K562 (cell line): ENCODE results near the gene TDRD12. TPM values are rescaled to one million over a fixed set of nuclear protein-coding genes. Genes with fewer than 3 reads are reported as not detected.

ENCODE experiments used
- ATAC-seq: fragments of 200-7000 bp; cut with Tn5 transposase; 3 replicates; pipeline ENCODE4 v1.9.1; 2020; ENCODE audit warnings: moderate library complexity
- BruUV-seq: library from RNA; stranded (reverse); fragments of 400-500 nt; replicated peaks from 2 replicates; lab custom pipeline; 2021; lab: Mats Ljungman, UMichigan
- CTCF ChIA-PET: fragments of 300-600 bp; formaldehyde crosslinking; extraction: SDS; loops from one replicate; lab custom pipeline; 2021; ENCODE audit warnings: low intra/inter-chr PET ratio; lab: Yijun Ruan, JAX
- POLR2A ChIA-PET: fragments of 300-600, 350-650 bp; sonication (Branson Sonifier 250); formaldehyde crosslinking; extraction: SDS; loops from one replicate; lab custom pipeline; 2021; ENCODE audit warnings: antibody characterized with exemption, inconsistent platforms; lab: Yijun Ruan, JAX
- DNase-seq, 4 experiments: peaks; one replicate each; pipeline versions ENCODE4 v3.0.0 to v3.0.0-alpha.2; 2011 to 2018; ENCODE audit warnings: low spot score in 3 of 4, mixed read lengths in 3 of 4; ENCODE audit errors: extremely low read depth in 1 of 4
- FAIRE-seq: peaks from 2 replicates; lab custom pipeline; 2011; peaks lifted over from hg19 to GRCh38; lab: Jason Lieb, UNC
- H2AFZ ChIP-seq: 2 replicates; pipeline ENCODE4 v1.6.0; 2011; ENCODE audit warnings: low read depth, low read length, control low read depth, inconsistent platforms
- H3K27ac ChIP-seq: fragments of 200-600 bp; 3 replicates; pipeline ENCODE4 v1.8.0; 2011; ENCODE audit warnings: low read depth, mild to moderate bottlenecking, control low read depth, inconsistent platforms, low read length, moderate library complexity, mixed read lengths; ENCODE audit errors: extremely low read depth
- H3K27me3 ChIP-seq, 2 experiments: fragments of 300-600 bp in 1 of 2; 2 replicates in 1 of 2; 3 replicates in 1 of 2; pipeline versions ENCODE4 v1.6.0 to v1.8.0; 2011; ENCODE audit warnings: inconsistent platforms in 2 of 2, low read length in 2 of 2, mild to moderate bottlenecking in 1 of 2, mixed read lengths in 1 of 2, moderate library complexity in 1 of 2; ENCODE audit not compliant: control insufficient read depth in 2 of 2, insufficient read depth in 2 of 2
- H3K36me3 ChIP-seq: fragments of 300-600 bp; 3 replicates; pipeline ENCODE4 v1.8.0; 2011; ENCODE audit warnings: mild to moderate bottlenecking, low read length, inconsistent platforms; ENCODE audit not compliant: control insufficient read depth, insufficient read depth
- H3K4me1 ChIP-seq, 2 experiments: fragments of 200-600 bp in 1 of 2; replicated peaks in 1 of 2; 2 replicates in 1 of 2; 3 replicates in 1 of 2; pipeline versions ENCODE4 v1.5.1 to v1.8.0; 2011; ENCODE audit warnings: inconsistent platforms in 2 of 2, low read length in 2 of 2, mild to moderate bottlenecking in 1 of 2, mixed read lengths in 1 of 2, moderate library complexity in 1 of 2; ENCODE audit not compliant: control insufficient read depth in 2 of 2, insufficient read depth in 2 of 2
- H3K4me2 ChIP-seq: 2 replicates; pipeline ENCODE4 v1.6.1; 2011; ENCODE audit warnings: low read length, control low read depth, inconsistent platforms, mixed read lengths; ENCODE audit not compliant: insufficient read depth
- H3K4me3 ChIP-seq: fragments of 200-600 bp; sonication (generic), shearing (Covaris generic); 2 replicates; pipeline ENCODE4 v1.5.1; 2016; ENCODE audit warnings: control low read depth, inconsistent platforms
- H3K79me2 ChIP-seq: fragments of 200-600 bp; 3 replicates; pipeline ENCODE4 v1.8.0; 2011; ENCODE audit warnings: low read length, inconsistent platforms; ENCODE audit not compliant: control insufficient read depth, insufficient read depth
- H3K9ac ChIP-seq, 2 experiments: 2 replicates each; pipeline versions ENCODE4 v1.6.0 to v1.6.1; 2011; ENCODE audit warnings: low read depth in 2 of 2, low read length in 2 of 2, control low read depth in 1 of 2, inconsistent platforms in 1 of 2, mild to moderate bottlenecking in 1 of 2, mixed read lengths in 1 of 2; ENCODE audit not compliant: insufficient read depth in 1 of 2
- H3K9me1 ChIP-seq: one replicate; pipeline ENCODE4 v1.6.0; 2011; ENCODE audit warnings: inconsistent platforms, mild to moderate bottlenecking, low read length, moderate library complexity; ENCODE audit not compliant: control insufficient read depth, insufficient read depth
- H3K9me3 ChIP-seq: replicated peaks from 2 replicates; pipeline ENCODE4 v1.5.1; 2011; ENCODE audit warnings: low read depth, low read length, inconsistent platforms; ENCODE audit not compliant: control insufficient read depth, insufficient read depth
- H4K20me1 ChIP-seq: replicated peaks from 2 replicates; pipeline ENCODE4 v1.6.1; 2011; ENCODE audit warnings: low read length, inconsistent platforms, mixed read lengths; ENCODE audit not compliant: control insufficient read depth, insufficient read depth
- WGBS: fragments of 100-300 bp; shearing (Covaris generic); methylation state at CpG from one replicate; pipeline ENCODE4 v1.1.6; 2016; ENCODE audit warnings: low coverage, mixed read lengths; ENCODE audit not compliant: insufficient coverage; ENCODE audit errors: missing lambda C conversion rate; 5-methylcytosine and 5-hydroxymethylcytosine counted together
- in situ Hi-C: fragments of 300-500 bp; cut with MboI; formaldehyde crosslinking; loops from 4 replicates; pipeline ENCODE4 v1.15.0; 2018; ENCODE audit warnings: inconsistent platforms, mixed read lengths
- intact Hi-C: fragments of 100-400 bp; cut with micrococcal nuclease; formaldehyde crosslinking; loops from 2 replicates; pipeline ENCODE4 v1.14.2; 2022
- polyA plus RNA-seq, 8 experiments: library from polyadenylated mRNA; depleted of rRNA in 4 of 8; stranded (reverse) in 5 of 8; unstranded in 3 of 8; fragments of >200 nt; fragmentation: Nextera tagmentation in 2 of 8; fragmentation: Illumina TruSeq in 1 of 8; extraction: Ambion mirVana in 2 of 8; extraction: Trizol in 1 of 8; gene quantifications; 2 replicates each; pipeline versions ENCODE4 v1.2.1 to v1.2.3, GENCODE V29; 2011 to 2014; ENCODE audit warnings: inconsistent platforms in 1 of 8, missing spikeins in 1 of 8
- total RNA-seq, 7 experiments: library from RNA; depleted of rRNA in 6 of 7; stranded (reverse); fragments of >200 nt in 6 of 7; fragmentation: Illumina TruSeq in 2 of 7; extraction: Trizol in 2 of 7; gene quantifications; 2 replicates each; pipeline versions ENCODE4 v1.2.1 to v1.2.3, GENCODE V29; 2011 to 2021; ENCODE audit warnings: low replicate concordance in 1 of 7
- TF ChIP-seq, protein P1 (sequence below): fragments of 250-450 bp; sonication (Bioruptor Pico); IDR thresholded peaks from 2 replicates; pipeline ENCODE4 v1.4.0; 2020; ENCODE audit warnings: mild to moderate bottlenecking, moderate library complexity
- TF ChIP-seq, protein P2 (sequence below): fragments of 250-450 bp; sonication (Bioruptor Pico); IDR thresholded peaks from 2 replicates; pipeline ENCODE4 v1.8.0; 2021; ENCODE audit warnings: borderline replicate concordance, mild to moderate bottlenecking, moderate library complexity; ENCODE audit not compliant: poor library complexity, severe bottlenecking
- TF ChIP-seq, protein P3 (sequence below): sonication (generic); formaldehyde crosslinking; IDR thresholded peaks from 2 replicates; pipeline ENCODE4 v1.8.1; 2023; ENCODE audit warnings: mild to moderate bottlenecking, missing genetic modification reagents

TDRD12 gene
- total and polyA plus RNA-seq, 9 of the 15 experiments (the other 6 are each of a cell fraction or from before 2014, with no cell fraction given): 0.03 TPM; not detected in 8

DNA sequence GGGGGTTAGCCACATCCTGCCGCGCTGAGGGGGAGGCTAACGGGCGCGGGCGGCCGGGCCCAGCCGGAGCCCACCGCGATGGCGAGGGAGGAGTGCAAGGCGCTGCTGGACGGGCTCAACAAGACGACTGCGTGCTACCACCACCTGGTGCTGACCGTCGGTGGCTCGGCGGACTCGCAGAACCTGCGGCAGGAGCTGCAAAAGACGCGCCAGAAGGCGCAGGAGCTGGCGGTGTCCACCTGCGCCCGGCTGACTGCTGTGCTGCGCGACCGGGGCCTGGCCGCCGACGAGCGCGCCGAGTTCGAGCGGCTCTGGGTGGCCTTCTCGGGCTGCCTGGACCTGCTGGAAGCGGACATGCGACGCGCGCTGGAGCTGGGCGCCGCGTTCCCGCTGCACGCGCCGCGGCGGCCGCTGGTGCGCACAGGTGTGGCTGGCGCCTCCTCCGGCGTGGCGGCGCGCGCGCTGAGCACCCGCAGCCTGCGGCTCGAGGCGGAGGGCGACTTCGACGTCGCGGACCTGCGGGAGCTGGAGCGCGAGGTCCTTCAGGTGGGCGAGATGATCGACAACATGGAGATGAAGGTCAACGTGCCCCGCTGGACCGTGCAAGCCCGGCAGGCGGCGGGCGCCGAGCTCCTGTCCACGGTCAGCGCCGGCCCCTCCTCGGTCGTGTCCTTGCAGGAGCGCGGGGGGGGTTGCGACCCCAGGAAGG is 43.2 kb upstream of the TDRD12 start (continued):
- TF ChIP-seq, protein P1, sequence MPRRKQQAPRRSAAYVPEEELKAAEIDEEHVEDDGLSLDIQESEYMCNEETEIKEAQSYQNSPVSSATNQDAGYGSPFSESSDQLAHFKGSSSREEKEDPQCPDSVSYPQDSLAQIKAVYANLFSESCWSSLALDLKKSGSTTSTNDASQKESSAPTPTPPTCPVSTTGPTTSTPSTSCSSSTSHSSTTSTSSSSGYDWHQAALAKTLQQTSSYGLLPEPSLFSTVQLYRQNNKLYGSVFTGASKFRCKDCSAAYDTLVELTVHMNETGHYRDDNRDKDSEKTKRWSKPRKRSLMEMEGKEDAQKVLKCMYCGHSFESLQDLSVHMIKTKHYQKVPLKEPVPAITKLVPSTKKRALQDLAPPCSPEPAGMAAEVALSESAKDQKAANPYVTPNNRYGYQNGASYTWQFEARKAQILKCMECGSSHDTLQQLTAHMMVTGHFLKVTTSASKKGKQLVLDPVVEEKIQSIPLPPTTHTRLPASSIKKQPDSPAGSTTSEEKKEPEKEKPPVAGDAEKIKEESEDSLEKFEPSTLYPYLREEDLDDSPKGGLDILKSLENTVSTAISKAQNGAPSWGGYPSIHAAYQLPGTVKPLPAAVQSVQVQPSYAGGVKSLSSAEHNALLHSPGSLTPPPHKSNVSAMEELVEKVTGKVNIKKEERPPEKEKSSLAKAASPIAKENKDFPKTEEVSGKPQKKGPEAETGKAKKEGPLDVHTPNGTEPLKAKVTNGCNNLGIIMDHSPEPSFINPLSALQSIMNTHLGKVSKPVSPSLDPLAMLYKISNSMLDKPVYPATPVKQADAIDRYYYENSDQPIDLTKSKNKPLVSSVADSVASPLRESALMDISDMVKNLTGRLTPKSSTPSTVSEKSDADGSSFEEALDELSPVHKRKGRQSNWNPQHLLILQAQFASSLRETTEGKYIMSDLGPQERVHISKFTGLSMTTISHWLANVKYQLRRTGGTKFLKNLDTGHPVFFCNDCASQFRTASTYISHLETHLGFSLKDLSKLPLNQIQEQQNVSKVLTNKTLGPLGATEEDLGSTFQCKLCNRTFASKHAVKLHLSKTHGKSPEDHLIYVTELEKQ (CRISPR knock-in tag): no peak

DNA sequence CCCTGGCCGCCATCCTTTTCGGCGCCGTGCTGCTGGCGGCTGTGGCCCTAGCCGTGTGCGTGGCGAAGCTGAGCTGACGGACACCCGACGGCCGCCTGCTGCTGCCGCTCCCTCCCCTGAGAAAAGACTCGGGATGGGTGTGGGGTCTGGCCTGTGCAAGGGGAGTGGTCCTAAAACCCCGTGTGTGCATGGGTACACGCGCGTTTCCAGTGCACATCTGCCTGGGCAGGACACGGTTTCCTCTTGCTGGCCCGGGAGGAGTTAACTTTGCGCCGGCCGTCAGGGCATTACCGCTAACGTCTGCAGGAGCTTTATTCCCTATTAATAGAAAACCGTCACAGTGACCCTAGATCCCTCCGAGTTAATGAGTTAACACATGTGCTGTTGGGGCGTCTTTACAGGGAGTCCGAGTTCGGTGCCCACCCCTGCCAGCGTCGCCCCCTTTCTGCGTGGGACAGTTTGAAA is 42.6 kb upstream of the TDRD12 start:
- TF ChIP-seq, protein P2, sequence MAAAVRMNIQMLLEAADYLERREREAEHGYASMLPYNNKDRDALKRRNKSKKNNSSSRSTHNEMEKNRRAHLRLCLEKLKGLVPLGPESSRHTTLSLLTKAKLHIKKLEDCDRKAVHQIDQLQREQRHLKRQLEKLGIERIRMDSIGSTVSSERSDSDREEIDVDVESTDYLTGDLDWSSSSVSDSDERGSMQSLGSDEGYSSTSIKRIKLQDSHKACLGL (CRISPR knock-in tag): no peak
- TF ChIP-seq, protein P3, sequence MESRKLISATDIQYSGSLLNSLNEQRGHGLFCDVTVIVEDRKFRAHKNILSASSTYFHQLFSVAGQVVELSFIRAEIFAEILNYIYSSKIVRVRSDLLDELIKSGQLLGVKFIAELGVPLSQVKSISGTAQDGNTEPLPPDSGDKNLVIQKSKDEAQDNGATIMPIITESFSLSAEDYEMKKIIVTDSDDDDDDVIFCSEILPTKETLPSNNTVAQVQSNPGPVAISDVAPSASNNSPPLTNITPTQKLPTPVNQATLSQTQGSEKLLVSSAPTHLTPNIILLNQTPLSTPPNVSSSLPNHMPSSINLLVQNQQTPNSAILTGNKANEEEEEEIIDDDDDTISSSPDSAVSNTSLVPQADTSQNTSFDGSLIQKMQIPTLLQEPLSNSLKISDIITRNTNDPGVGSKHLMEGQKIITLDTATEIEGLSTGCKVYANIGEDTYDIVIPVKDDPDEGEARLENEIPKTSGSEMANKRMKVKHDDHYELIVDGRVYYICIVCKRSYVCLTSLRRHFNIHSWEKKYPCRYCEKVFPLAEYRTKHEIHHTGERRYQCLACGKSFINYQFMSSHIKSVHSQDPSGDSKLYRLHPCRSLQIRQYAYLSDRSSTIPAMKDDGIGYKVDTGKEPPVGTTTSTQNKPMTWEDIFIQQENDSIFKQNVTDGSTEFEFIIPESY (CRISPR knock-in tag): peak; percentile 83
- Histone ChIP-seq H3K4me1 (peaks cover 23 to 47% of the 10 kb centered on the region in 2 experiments; a peak in 4 of 5 replicates), H3K36me3 (peaks cover 3% of the 10 kb centered on the region; the same call in 1 of the 3 replicates), H3K27ac (no peak overlapping the region), H3K9me3 (no peaks in the 10 kb centered on the region; the same call in 1 of the 2 replicates), H3K4me2 (no peak overlapping the region), H3K79me2 (peaks cover 31% of the 10 kb centered on the region), H2AFZ (no peak overlapping the region), H4K20me1 (no peaks in the 10 kb centered on the region; the same call in 1 of the 2 replicates), H3K27me3 (no peaks in the 10 kb centered on the region), H3K9ac (no peak overlapping the region), H3K9me1 (no peaks in the 10 kb centered on the region), H3K4me3 (no peak overlapping the region)
- intact Hi-C loops (no loop called here), in situ Hi-C loops (no loop called here)
- DNase-seq (no peak), ATAC-seq (no peak), FAIRE-seq (no peak)
- no TSS peak for BruUV-seq
- ChIA-PET CTCF (no interaction called here), POLR2A (interaction anchor here (1.4 kb wide), 1 partner anchor 16 kb away, joined by 3 read pairs; no protein-coding TSS in a partner anchor)
- WGBS: 83% methylated on average over 14 of the region's 33 CpGs
